Measurements from ENCODE around the gene CLEC4F. TPM values are rescaled to one million over a fixed set of nuclear protein-coding genes. Genes with fewer than 3 reads are reported as not detected.
A peak's percentile ranks its signal among the peaks of the same experiment; 100 is the strongest.

CLEC4F gene
- polyA plus RNA-seq, 2 donors, result 0.14 to 0.51 TPM

- Histone ChIP-seq H3K27me3 (ENCODE audit: control insufficient read depth in 1 of 2, insufficient read depth in 2 of 2, low read length in 2 of 2) (peaks cover 7 to 11% of the 10 kb centered on the region in 2 donors), H3K27ac (ENCODE audit: low read depth in 2 of 2, low read length in 1 of 2) (no peak overlapping the region), H3K4me3 (ENCODE audit: low read depth in 1 of 2, low read length in 2 of 2) (no peak overlapping the region), H3K36me3 (ENCODE audit: control insufficient read depth in 2 of 2, insufficient read depth in 2 of 2, low read length in 1 of 2) (no peaks in the 10 kb centered on the region), H3K4me1 (ENCODE audit: control insufficient read depth in 2 of 2, insufficient read depth in 2 of 2, low read length in 1 of 2) (no peaks in the 10 kb centered on the region), H3K9me3 (ENCODE audit: control insufficient read depth in 2 of 2, insufficient read depth in 1 of 2, low read depth in 1 of 2, low read length in 1 of 2) (peaks cover 0 to 3% of the 10 kb centered on the region in 2 donors)
- WGBS, 2 donors, result 73 to 77% methylated on average over 4 of the region's 4 CpGs
Observed at GRCh38 chr2:70795164-70795995, 25.0 kb downstream of the CLEC4F start.

GRCh38 chr2:70793450-70793849 lies 26.9 kb downstream of the CLEC4F start:
- no peak overlapping the region for H3K27ac ChIP-seq (ENCODE audit: low read depth in 2 of 2, low read length in 1 of 2)
- 76 to 80% methylated on average over 2 of the region's 2 CpGs for WGBS, 2 donors
- H3K4me3 ChIP-seq (ENCODE audit: low read depth in 1 of 2, low read length in 2 of 2), result no peak overlapping the region
- H3K4me1 ChIP-seq (ENCODE audit: control insufficient read depth in 2 of 2, insufficient read depth in 2 of 2, low read length in 1 of 2), result peaks cover 0 to 9% of the 10 kb centered on the region in 2 donors
- H3K27me3 ChIP-seq (ENCODE audit: control insufficient read depth in 1 of 2, insufficient read depth in 2 of 2, low read length in 2 of 2), result peaks cover 7 to 16% of the 10 kb centered on the region in 2 donors
- no peaks in the 10 kb centered on the region for H3K36me3 ChIP-seq (ENCODE audit: control insufficient read depth in 2 of 2, insufficient read depth in 2 of 2, low read length in 1 of 2)
- H3K9me3 ChIP-seq (ENCODE audit: control insufficient read depth in 2 of 2, insufficient read depth in 1 of 2, low read depth in 1 of 2, low read length in 1 of 2), result peaks cover 0 to 3% of the 10 kb centered on the region in 2 donors

- Histone ChIP-seq H3K27ac (ENCODE audit: low read depth in 2 of 2, low read length in 1 of 2) (no peak within 1 kb of the TSS), H3K27me3 (ENCODE audit: control insufficient read depth in 1 of 2, insufficient read depth in 2 of 2, low read length in 2 of 2) (peaks cover 11 to 18% of the 10 kb centered on the region in 2 donors), H3K9me3 (ENCODE audit: control insufficient read depth in 2 of 2, insufficient read depth in 1 of 2, low read depth in 1 of 2, low read length in 1 of 2) (peaks cover 0 to 3% of the 10 kb centered on the region in 2 donors), H3K36me3 (ENCODE audit: control insufficient read depth in 2 of 2, insufficient read depth in 2 of 2, low read length in 1 of 2) (no peaks in the 10 kb centered on the region), H3K4me3 (ENCODE audit: low read depth in 1 of 2, low read length in 2 of 2) (peak within 1 kb of the TSS in 1 of 2 donors; percentile 17), H3K4me1 (ENCODE audit: control insufficient read depth in 2 of 2, insufficient read depth in 2 of 2, low read length in 1 of 2) (peaks cover 0 to 9% of the 10 kb centered on the region in 2 donors)
- 5 to 6% methylated on average over 42 to 69 of the region's 69 CpGs for WGBS, 2 donors
Observed at GRCh38 chr2:70790136-70790828, 30.1 kb downstream of the CLEC4F start, which contains the start of gene FIGLA. TSS of gene FIGLA (minus strand) at chr2:70790643. CDS start at chr2:70790638, 5 bp downstream.

- Histone ChIP-seq H3K4me3 (ENCODE audit: low read depth in 1 of 2, low read length in 2 of 2) (peak overlapping the region in 1 of 2 donors; percentile 17), H3K27ac (ENCODE audit: low read depth in 2 of 2, low read length in 1 of 2) (no peak overlapping the region), H3K27me3 (ENCODE audit: control insufficient read depth in 1 of 2, insufficient read depth in 2 of 2, low read length in 2 of 2) (peaks cover 11 to 18% of the 10 kb centered on the region in 2 donors), H3K4me1 (ENCODE audit: control insufficient read depth in 2 of 2, insufficient read depth in 2 of 2, low read length in 1 of 2) (peaks cover 0 to 9% of the 10 kb centered on the region in 2 donors), H3K9me3 (ENCODE audit: control insufficient read depth in 2 of 2, insufficient read depth in 1 of 2, low read depth in 1 of 2, low read length in 1 of 2) (peaks cover 0 to 3% of the 10 kb centered on the region in 2 donors), H3K36me3 (ENCODE audit: control insufficient read depth in 2 of 2, insufficient read depth in 2 of 2, low read length in 1 of 2) (no peaks in the 10 kb centered on the region)
- WGBS, 2 donors, result 5 to 6% methylated on average over 33 of the region's 33 CpGs
Observed at GRCh38 chr2:70789304-70790135, 30.9 kb downstream of the CLEC4F start.

GRCh38 chr2:70785137-70785911 lies 35.1 kb downstream of the CLEC4F start:
- H3K27me3 ChIP-seq (ENCODE audit: control insufficient read depth in 1 of 2, insufficient read depth in 2 of 2, low read length in 2 of 2), result peaks cover 4 to 7% of the 10 kb centered on the region in 2 donors
- no peaks in the 10 kb centered on the region for H3K36me3 ChIP-seq (ENCODE audit: control insufficient read depth in 2 of 2, insufficient read depth in 2 of 2, low read length in 1 of 2)
- peaks cover 0 to 9% of the 10 kb centered on the region in 2 donors for H3K4me1 ChIP-seq (ENCODE audit: control insufficient read depth in 2 of 2, insufficient read depth in 2 of 2, low read length in 1 of 2)
- H3K27ac ChIP-seq (ENCODE audit: low read depth in 2 of 2, low read length in 1 of 2), result no peak overlapping the region
- no peaks in the 10 kb centered on the region for H3K9me3 ChIP-seq (ENCODE audit: control insufficient read depth in 2 of 2, insufficient read depth in 1 of 2, low read depth in 1 of 2, low read length in 1 of 2)
- WGBS, 2 donors, result 23 to 24% methylated on average over 7 of the region's 7 CpGs
- no peak overlapping the region for H3K4me3 ChIP-seq (ENCODE audit: low read depth in 1 of 2, low read length in 2 of 2)

GRCh38 chr2:70784320-70784719 lies 36.1 kb downstream of the CLEC4F start:
- no peaks in the 10 kb centered on the region for H3K4me1 ChIP-seq (ENCODE audit: control insufficient read depth in 2 of 2, insufficient read depth in 2 of 2, low read length in 1 of 2)
- WGBS, 2 donors, result 79 to 85% methylated on average over 2 of the region's 2 CpGs
- no peak overlapping the region for H3K4me3 ChIP-seq (ENCODE audit: low read depth in 1 of 2, low read length in 2 of 2)
- H3K27me3 ChIP-seq (ENCODE audit: control insufficient read depth in 1 of 2, insufficient read depth in 2 of 2, low read length in 2 of 2), result peaks cover 4% of the 10 kb centered on the region in 2 donors
- H3K36me3 ChIP-seq (ENCODE audit: control insufficient read depth in 2 of 2, insufficient read depth in 2 of 2, low read length in 1 of 2), result no peaks in the 10 kb centered on the region
- H3K9me3 ChIP-seq (ENCODE audit: control insufficient read depth in 2 of 2, insufficient read depth in 1 of 2, low read depth in 1 of 2, low read length in 1 of 2), result no peaks in the 10 kb centered on the region
- no peak overlapping the region for H3K27ac ChIP-seq (ENCODE audit: low read depth in 2 of 2, low read length in 1 of 2)

GRCh38 chr2:70779911-70780545 lies 40.4 kb downstream of the CLEC4F start:
- WGBS, 2 donors, result 56 to 65% methylated on average over 8 of the region's 8 CpGs
- Histone ChIP-seq H3K36me3 (ENCODE audit: control insufficient read depth in 2 of 2, insufficient read depth in 2 of 2, low read length in 1 of 2) (no peaks in the 10 kb centered on the region), H3K4me3 (ENCODE audit: low read depth in 1 of 2, low read length in 2 of 2) (no peak overlapping the region)

GRCh38 chr2:70779491-70779890 lies 40.9 kb downstream of the CLEC4F start:
- Histone ChIP-seq H3K27ac (ENCODE audit: low read depth in 2 of 2, low read length in 1 of 2) (no peak overlapping the region), H3K4me3 (ENCODE audit: low read depth in 1 of 2, low read length in 2 of 2) (no peak overlapping the region), H3K27me3 (ENCODE audit: control insufficient read depth in 1 of 2, insufficient read depth in 2 of 2, low read length in 2 of 2) (no peaks in the 10 kb centered on the region), H3K4me1 (ENCODE audit: control insufficient read depth in 2 of 2, insufficient read depth in 2 of 2, low read length in 1 of 2) (no peaks in the 10 kb centered on the region), H3K36me3 (ENCODE audit: control insufficient read depth in 2 of 2, insufficient read depth in 2 of 2, low read length in 1 of 2) (no peaks in the 10 kb centered on the region), H3K9me3 (ENCODE audit: control insufficient read depth in 2 of 2, insufficient read depth in 1 of 2, low read depth in 1 of 2, low read length in 1 of 2) (no peaks in the 10 kb centered on the region)
- WGBS, 2 donors, result 56 to 64% methylated on average over 3 of the region's 3 CpGs

More at GRCh38 chr2:70779911-70780545, 40.4 kb downstream of the CLEC4F start:
- Histone ChIP-seq H3K27ac (ENCODE audit: low read depth in 2 of 2, low read length in 1 of 2) (no peak overlapping the region), H3K27me3 (ENCODE audit: control insufficient read depth in 1 of 2, insufficient read depth in 2 of 2, low read length in 2 of 2) (no peaks in the 10 kb centered on the region), H3K4me1 (ENCODE audit: control insufficient read depth in 2 of 2, insufficient read depth in 2 of 2, low read length in 1 of 2) (no peaks in the 10 kb centered on the region), H3K9me3 (ENCODE audit: control insufficient read depth in 2 of 2, insufficient read depth in 1 of 2, low read depth in 1 of 2, low read length in 1 of 2) (no peaks in the 10 kb centered on the region)

All from esophagus (tissue), 2 donors.